ENCODE data around the gene CYP4F12. TPM values are rescaled to one million over a fixed set of nuclear protein-coding genes. Genes with fewer than 3 reads are reported as not detected.

CYP4F12 gene
- polyA plus RNA-seq, 1 experiment, result not detected

GRCh38 chr19:15669440-15669839 is 3.4 kb upstream of the CYP4F12 start:
- ChIA-PET POLR2A (no interaction called here), CTCF (no interaction called here)
- TF ChIP-seq, protein P1, sequence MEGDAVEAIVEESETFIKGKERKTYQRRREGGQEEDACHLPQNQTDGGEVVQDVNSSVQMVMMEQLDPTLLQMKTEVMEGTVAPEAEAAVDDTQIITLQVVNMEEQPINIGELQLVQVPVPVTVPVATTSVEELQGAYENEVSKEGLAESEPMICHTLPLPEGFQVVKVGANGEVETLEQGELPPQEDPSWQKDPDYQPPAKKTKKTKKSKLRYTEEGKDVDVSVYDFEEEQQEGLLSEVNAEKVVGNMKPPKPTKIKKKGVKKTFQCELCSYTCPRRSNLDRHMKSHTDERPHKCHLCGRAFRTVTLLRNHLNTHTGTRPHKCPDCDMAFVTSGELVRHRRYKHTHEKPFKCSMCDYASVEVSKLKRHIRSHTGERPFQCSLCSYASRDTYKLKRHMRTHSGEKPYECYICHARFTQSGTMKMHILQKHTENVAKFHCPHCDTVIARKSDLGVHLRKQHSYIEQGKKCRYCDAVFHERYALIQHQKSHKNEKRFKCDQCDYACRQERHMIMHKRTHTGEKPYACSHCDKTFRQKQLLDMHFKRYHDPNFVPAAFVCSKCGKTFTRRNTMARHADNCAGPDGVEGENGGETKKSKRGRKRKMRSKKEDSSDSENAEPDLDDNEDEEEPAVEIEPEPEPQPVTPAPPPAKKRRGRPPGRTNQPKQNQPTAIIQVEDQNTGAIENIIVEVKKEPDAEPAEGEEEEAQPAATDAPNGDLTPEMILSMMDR (IDR thresholded peaks at IDR 0.05; ENCODE audit: insufficient read depth, low read depth, low read length), result no peak
- Histone ChIP-seq H3K27me3 (ENCODE audit: control insufficient read depth, insufficient read depth, low read length) (no peaks in the 10 kb centered on the region), H3K36me3 (ENCODE audit: control insufficient read depth, insufficient read depth, low read length) (no peaks in the 10 kb centered on the region), H3K4me3 (ENCODE audit: low read depth, low read length) (no peak overlapping the region)
- no peak for DNase-seq (ENCODE audit: low read depth)

- H3K36me3 ChIP-seq (ENCODE audit: control insufficient read depth, insufficient read depth, low read length), result no peaks in the 10 kb centered on the region
- no peaks in the 10 kb centered on the region for H3K27me3 ChIP-seq (ENCODE audit: control insufficient read depth, insufficient read depth, low read length)
- ChIA-PET POLR2A (no interaction called here), CTCF (no interaction called here)
- TF ChIP-seq, protein P1 (IDR thresholded peaks at IDR 0.05; ENCODE audit: insufficient read depth, low read depth, low read length), result no peak
- no peak overlapping the region for H3K4me3 ChIP-seq (ENCODE audit: low read depth, low read length)
- no peak for DNase-seq (ENCODE audit: low read depth)
Measured at GRCh38 chr19:15669891-15670290, 3.0 kb upstream of the CYP4F12 start.

- POLR2A ChIA-PET, result no interaction called here
- no peak for DNase-seq (ENCODE audit: low read depth)
- Histone ChIP-seq H3K27me3 (ENCODE audit: control insufficient read depth, insufficient read depth, low read length) (no peaks in the 10 kb centered on the region), H3K36me3 (ENCODE audit: control insufficient read depth, insufficient read depth, low read length) (no peaks in the 10 kb centered on the region), H3K4me3 (ENCODE audit: low read depth, low read length) (no peak overlapping the region)
- CTCF ChIA-PET, result no interaction called here
- TF ChIP-seq, protein P1 (IDR thresholded peaks at IDR 0.05; ENCODE audit: insufficient read depth, low read depth, low read length), result no peak
Measured at GRCh38 chr19:15671237-15671821, 1.6 kb upstream of the CYP4F12 start.

DNA sequence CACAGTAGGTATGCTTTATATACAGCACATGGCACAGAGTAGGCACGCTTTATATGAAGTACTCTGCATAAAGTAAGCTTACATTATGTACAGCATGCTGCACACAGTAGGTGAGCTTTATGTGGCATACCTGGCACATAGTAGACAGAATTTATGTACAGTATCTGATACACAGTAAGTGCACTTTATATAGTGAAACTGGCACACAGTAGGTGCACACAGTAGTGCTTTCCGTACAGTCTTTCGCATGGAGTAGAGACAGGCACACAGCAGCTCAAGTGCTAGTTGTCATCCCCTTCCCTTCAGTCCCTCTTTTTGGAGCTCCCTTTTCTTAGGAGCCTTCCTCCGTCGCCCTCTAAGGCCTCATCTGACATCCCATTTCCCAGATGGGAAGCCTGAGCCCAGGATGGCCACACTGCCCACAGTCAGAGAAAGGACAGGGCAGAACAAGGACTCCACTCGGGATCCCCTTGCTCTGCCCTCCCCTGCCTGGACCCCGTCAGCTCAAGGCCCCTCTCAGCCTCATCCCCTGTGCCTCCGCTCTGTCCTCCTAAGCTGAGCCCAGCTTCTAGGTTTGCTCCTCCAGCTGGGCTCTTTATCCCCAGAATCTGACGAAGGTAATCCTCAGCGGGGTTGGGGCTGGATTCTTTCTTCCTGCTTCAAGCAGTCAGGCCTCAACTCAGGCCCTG is 852 bp upstream of the CYP4F12 start:
- Histone ChIP-seq H3K36me3 (ENCODE audit: control insufficient read depth, insufficient read depth, low read length) (no peaks in the 10 kb centered on the region), H3K27me3 (ENCODE audit: control insufficient read depth, insufficient read depth, low read length) (no peaks in the 10 kb centered on the region), H3K4me3 (ENCODE audit: low read depth, low read length) (no peak overlapping the region)
- POLR2A ChIA-PET, result no interaction called here
- DNase-seq (ENCODE audit: low read depth), result no peak
- TF ChIP-seq, protein P1 (IDR thresholded peaks at IDR 0.05; ENCODE audit: insufficient read depth, low read depth, low read length), result no peak
- CTCF ChIA-PET, result no interaction called here

DNA sequence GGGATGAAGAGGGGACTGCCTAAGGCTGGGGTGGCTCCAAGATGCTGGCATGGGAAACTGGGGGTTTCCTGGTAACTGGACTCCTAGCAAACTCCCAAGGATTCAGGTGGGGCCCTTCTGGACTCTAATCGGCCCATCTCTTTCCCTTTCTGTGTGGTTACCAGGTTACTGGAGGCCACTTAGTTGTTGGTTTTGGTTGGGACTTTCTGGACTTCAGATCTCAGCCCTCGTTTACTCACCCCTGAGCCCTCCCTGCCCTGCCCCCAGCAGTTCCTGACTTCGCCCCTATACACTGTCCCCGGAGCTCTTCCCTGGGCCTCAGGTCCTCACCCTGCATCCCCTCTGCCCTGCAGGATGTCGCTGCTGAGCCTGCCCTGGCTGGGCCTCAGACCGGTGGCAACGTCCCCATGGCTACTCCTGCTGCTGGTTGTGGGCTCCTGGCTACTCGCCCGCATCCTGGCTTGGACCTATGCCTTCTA is 328 bp downstream of the CYP4F12 start:
- TF ChIP-seq, protein P1 (IDR thresholded peaks at IDR 0.05; ENCODE audit: insufficient read depth, low read depth, low read length), result no peak
- ChIA-PET POLR2A (no interaction called here), CTCF (no interaction called here)
- H3K4me3 ChIP-seq (ENCODE audit: low read depth, low read length), result no peak overlapping the region
- H3K36me3 ChIP-seq (ENCODE audit: control insufficient read depth, insufficient read depth, low read length), result no peaks in the 10 kb centered on the region
- H3K27me3 ChIP-seq (ENCODE audit: control insufficient read depth, insufficient read depth, low read length), result no peaks in the 10 kb centered on the region
- DNase-seq (ENCODE audit: low read depth), result no peak

Measured in BJ (cell line).